HS-5 (cell line): Measurements from ENCODE around the gene CACNA2D3.
A peak's percentile ranks its signal among the peaks of the same experiment; 100 is the strongest.
"Not testable (repeated sequence)": the region's sequence is repeated elsewhere in the genome, so short reads cannot be mapped to it uniquely, and the experiment has no call there.

Experiments
- DNase-seq: peaks from one replicate; pipeline ENCODE4 v3.0.0-alpha.2; 2012; ENCODE audit warnings: low read depth

The CACNA2D3 gene

GRCh38 chr3:55078876-55079275, 956.5 kb downstream of the CACNA2D3 start:
- no peak for DNase-seq

GRCh38 chr3:55085231-55085630, 962.9 kb downstream of the CACNA2D3 start:
- no peak for DNase-seq

- no peak for DNase-seq
Measured at GRCh38 chr3:55089211-55089610, 966.9 kb downstream of the CACNA2D3 start.

GRCh38 chr3:55090291-55090690, 967.9 kb downstream of the CACNA2D3 start:
- no peak for DNase-seq

- DNase-seq: no peak
Measured at GRCh38 chr3:55090746-55091145, 968.4 kb downstream of the CACNA2D3 start.

GRCh38 chr3:55091381-55092225, 969.3 kb downstream of the CACNA2D3 start:
- peak; percentile 31 for DNase-seq

- DNase-seq: no peak
Measured at GRCh38 chr3:55094676-55095075, 972.3 kb downstream of the CACNA2D3 start.

- DNase-seq: no peak
Measured at GRCh38 chr3:55097441-55097840, 975.1 kb downstream of the CACNA2D3 start.

GRCh38 chr3:55105647-55106046, 983.3 kb downstream of the CACNA2D3 start:
- no peak for DNase-seq

- no peak for DNase-seq
Measured at GRCh38 chr3:55107187-55107586, 984.8 kb downstream of the CACNA2D3 start.

GRCh38 chr3:55111906-55112305, 989.6 kb downstream of the CACNA2D3 start:
- not testable (repeated sequence) for DNase-seq

- no peak for DNase-seq
Measured at GRCh38 chr3:55118451-55118850, 996.1 kb downstream of the CACNA2D3 start.

- DNase-seq: no peak
Measured at GRCh38 chr3:55119268-55119667, 996.9 kb downstream of the CACNA2D3 start.

GRCh38 chr3:55122312-55122711, 1000.0 kb downstream of the CACNA2D3 start:
- DNase-seq: no peak
